Liver (tissue), 9 donors: Measurements from ENCODE around the gene MBD3L3. TPM values are rescaled to one million over a fixed set of nuclear protein-coding genes. Genes with fewer than 3 reads are reported as not detected.
A peak's percentile ranks its signal among the peaks of the same experiment; 100 is the strongest.
"Not testable (repeated sequence)": the region's sequence is repeated elsewhere in the genome, so short reads cannot be mapped to it uniquely, and the experiment has no call there.

Experiments
- DNase-seq: peaks from one replicate; pipeline ENCODE4 v3.0.0-alpha.2; 2017; ENCODE audit warnings: low spot score
- H3K27ac ChIP-seq, 2 donors: one replicate each; pipeline ENCODE4 v1.7.0; 2013; ENCODE audit warnings: inconsistent platforms in 2 of 2, low read length in 2 of 2, control low read depth in 1 of 2, low read depth in 1 of 2, mild to moderate bottlenecking in 1 of 2
- H3K27me3 ChIP-seq, 4 donors: one replicate each; pipeline versions ENCODE4 v1.6.1 to v1.7.0; 2013; ENCODE audit warnings: low read length in 3 of 4, inconsistent platforms in 1 of 4, mild to moderate bottlenecking in 1 of 4, moderate library complexity in 1 of 4; ENCODE audit not compliant: control insufficient read depth in 4 of 4, insufficient read depth in 4 of 4
- H3K36me3 ChIP-seq, 4 donors: one replicate each; pipeline versions ENCODE4 v1.6.1 to v1.7.0; 2013; ENCODE audit warnings: low read length in 3 of 4, mild to moderate bottlenecking in 3 of 4, low read depth in 1 of 4, moderate library complexity in 1 of 4; ENCODE audit not compliant: control insufficient read depth in 4 of 4, insufficient read depth in 3 of 4
- H3K4me1 ChIP-seq, 4 donors: one replicate each; pipeline versions ENCODE4 v1.6.1 to v1.7.0; 2013; ENCODE audit warnings: low read length in 3 of 4, mild to moderate bottlenecking in 3 of 4, moderate library complexity in 1 of 4; ENCODE audit not compliant: control insufficient read depth in 4 of 4, insufficient read depth in 4 of 4
- H3K4me3 ChIP-seq, 3 donors: one replicate each; pipeline versions ENCODE4 v1.6.1 to v1.7.0; 2013; ENCODE audit warnings: low read length in 3 of 3, control low read depth in 1 of 3, low read depth in 1 of 3, mild to moderate bottlenecking in 1 of 3
- H3K9ac ChIP-seq, 2 donors: one replicate each; pipeline ENCODE4 v1.7.0; 2013; ENCODE audit warnings: low read length in 2 of 2, mild to moderate bottlenecking in 2 of 2, moderate library complexity in 2 of 2, control low read depth in 1 of 2, low read depth in 1 of 2
- H3K9me3 ChIP-seq, 4 donors: one replicate each; pipeline versions ENCODE4 v1.6.1 to v1.7.0; 2013; ENCODE audit warnings: low read length in 3 of 4; ENCODE audit not compliant: control insufficient read depth in 4 of 4
- ATF3 ChIP-seq: IDR thresholded peaks from 2 replicates; pipeline ENCODE4 v1.6.1; 2016; ENCODE audit warnings: antibody characterized with exemption
- CTCF ChIP-seq: fragments of 150-350 bp; IDR thresholded peaks from 2 replicates; pipeline ENCODE4 v1.5.1; 2017; ENCODE audit warnings: improper control_type of control experiment, low read depth, low read length; ENCODE audit not compliant: missing input control
- EGR1 ChIP-seq, 2 donors: IDR thresholded peaks; 2 replicates each; pipeline ENCODE4 v1.6.1; 2016 to 2018; ENCODE audit warnings: antibody characterized with exemption in 2 of 2, low read depth in 2 of 2
- FOXA1 ChIP-seq: IDR thresholded peaks from 2 replicates; pipeline ENCODE4 v1.6.1; 2016; ENCODE audit warnings: antibody characterized with exemption
- GABPA ChIP-seq, 2 donors: IDR thresholded peaks in 1 of 2; conservative IDR thresholded peaks in 1 of 2; 2 replicates each; pipeline ENCODE4 v1.6.1; 2016; ENCODE audit warnings: antibody characterized with exemption in 2 of 2, mild to moderate bottlenecking in 1 of 2, moderate library complexity in 1 of 2
- HNF4A ChIP-seq, 2 donors: conservative IDR thresholded peaks; 2 replicates each; pipeline ENCODE4 v1.6.1; 2016; ENCODE audit warnings: antibody characterized with exemption in 2 of 2, mild to moderate bottlenecking in 2 of 2
- JUND ChIP-seq, 2 donors: IDR thresholded peaks; 2 replicates each; pipeline ENCODE4 v1.6.1; 2016; ENCODE audit warnings: antibody characterized with exemption in 2 of 2
- NR2F2 ChIP-seq: IDR thresholded peaks from 2 replicates; pipeline ENCODE4 v1.6.1; 2016; ENCODE audit warnings: antibody characterized with exemption
- RAD21 ChIP-seq, 2 donors: IDR thresholded peaks; 2 replicates each; pipeline ENCODE4 v1.6.1; 2016; ENCODE audit warnings: antibody characterized with exemption in 2 of 2, mild to moderate bottlenecking in 2 of 2
- REST ChIP-seq: IDR thresholded peaks from 2 replicates; pipeline ENCODE4 v1.6.1; 2016; ENCODE audit warnings: antibody characterized with exemption, mild to moderate bottlenecking
- RXRA ChIP-seq, 2 donors: IDR thresholded peaks; 2 replicates each; pipeline ENCODE4 v1.6.1; 2017 to 2018; ENCODE audit warnings: antibody characterized with exemption in 2 of 2, mild to moderate bottlenecking in 1 of 2
- SP1 ChIP-seq: IDR thresholded peaks from 2 replicates; pipeline ENCODE4 v1.6.1; 2018; ENCODE audit warnings: antibody characterized with exemption, mild to moderate bottlenecking
- YY1 ChIP-seq: IDR thresholded peaks from 2 replicates; pipeline ENCODE4 v1.6.1; 2016; ENCODE audit warnings: antibody characterized with exemption, mild to moderate bottlenecking
- ZBTB33 ChIP-seq: IDR thresholded peaks from 2 replicates; pipeline ENCODE4 v1.6.1; 2016; ENCODE audit warnings: antibody characterized with exemption
- WGBS: extraction: QIAGEN DNeasy Blood & Tissue Kit; methylation state at CpG from one replicate; pipeline ENCODE4 v1.1.7; 2013; 5-methylcytosine and 5-hydroxymethylcytosine counted together
- polyA plus RNA-seq, 2 donors: library from polyadenylated mRNA; stranded (reverse) in 1 of 2; unstranded in 1 of 2; fragments of 200-250 nt in 1 of 2; fragments of >200 nt in 1 of 2; fragmentation: Nextera tagmentation in 1 of 2; extraction: Ambion mirVana in 1 of 2; gene quantifications; one replicate each; pipeline versions ENCODE4 v1.2.1 to v1.2.3, GENCODE V29; 2013 to 2015
- total RNA-seq, 2 donors: library from RNA; depleted of rRNA; stranded (reverse); fragments of >200 nt; gene quantifications; one replicate each; pipeline ENCODE4 v1.2.3, GENCODE V29; 2014
- donor health status: healthy.
- donor health status: healthy.
- donor health status: healthy.
- donor health status: healthy.
- donor health status: healthy.

The MBD3L3 gene
- total and polyA plus RNA-seq, 4 donors = not detected

- WGBS = 83% methylated on average over 2 of the region's 2 CpGs
- Histone ChIP-seq H3K4me3 (no peak overlapping the region), H3K9me3 (peaks cover 0 to 4% (median under 1%) of the 10 kb centered on the region in 4 donors), H3K27ac (no peak overlapping the region), H3K9ac (no peak overlapping the region), H3K27me3 (no peaks in the 10 kb centered on the region), H3K36me3 (peaks cover 6 to 12% (median 8%) of the 10 kb centered on the region in 4 donors), H3K4me1 (peaks cover 4 to 9% (median 8%) of the 10 kb centered on the region in 4 donors)
- no peak for DNase-seq
- no peak for TF ChIP-seq HNF4A (conservative IDR thresholded peaks at IDR 0.05)
- no peak for TF ChIP-seq EGR1 (IDR thresholded peaks at IDR 0.05; ENCODE audit: low read depth in 2 of 2)
- no peak for TF ChIP-seq ATF3
- TF ChIP-seq GABPA (IDR thresholded peaks at IDR 0.05 in 1 of 2, conservative IDR thresholded peaks at IDR 0.05 in 1 of 2) = no peak
- TF ChIP-seq RAD21 (IDR thresholded peaks at IDR 0.05) = no peak
- TF ChIP-seq ZBTB33 = no peak
- TF ChIP-seq JUND (IDR thresholded peaks at IDR 0.05) = no peak
- TF ChIP-seq CTCF = no peak
- TF ChIP-seq REST = no peak
- no peak for TF ChIP-seq YY1
- no peak for TF ChIP-seq FOXA1
- TF ChIP-seq NR2F2 = no peak
- no peak for TF ChIP-seq SP1
- no peak for TF ChIP-seq RXRA (IDR thresholded peaks at IDR 0.05)
Measured at GRCh38 chr19:7067716-7068115, 9.2 kb upstream of the MBD3L3 start.

GRCh38 chr19:7067122-7067521, 8.6 kb upstream of the MBD3L3 start:
- not testable (repeated sequence) for DNase-seq, H3K9ac ChIP-seq, H3K27ac ChIP-seq, H3K9me3 ChIP-seq, H3K4me1 ChIP-seq, H3K27me3 ChIP-seq, H3K36me3 ChIP-seq, H3K4me3 ChIP-seq
- peak; percentile 16 for TF ChIP-seq CTCF
- TF ChIP-seq RAD21 (IDR thresholded peaks at IDR 0.05) = peak in 1 of 2 donors; percentile 21
- WGBS = 50% methylated on average over 13 of the region's 13 CpGs
